Ramos (cell line): ENCODE results near the gene LRRC3B.

Experiments used
- in situ Hi-C: fragments of 300-500 bp; cut with MboI; formaldehyde crosslinking; loops from one replicate; pipeline ENCODE4 v1.14.3; 2022; ENCODE audit warnings: low sequenced_read_pairs; ENCODE audit not compliant: unreplicated experiment

LRRC3B gene

DNA sequence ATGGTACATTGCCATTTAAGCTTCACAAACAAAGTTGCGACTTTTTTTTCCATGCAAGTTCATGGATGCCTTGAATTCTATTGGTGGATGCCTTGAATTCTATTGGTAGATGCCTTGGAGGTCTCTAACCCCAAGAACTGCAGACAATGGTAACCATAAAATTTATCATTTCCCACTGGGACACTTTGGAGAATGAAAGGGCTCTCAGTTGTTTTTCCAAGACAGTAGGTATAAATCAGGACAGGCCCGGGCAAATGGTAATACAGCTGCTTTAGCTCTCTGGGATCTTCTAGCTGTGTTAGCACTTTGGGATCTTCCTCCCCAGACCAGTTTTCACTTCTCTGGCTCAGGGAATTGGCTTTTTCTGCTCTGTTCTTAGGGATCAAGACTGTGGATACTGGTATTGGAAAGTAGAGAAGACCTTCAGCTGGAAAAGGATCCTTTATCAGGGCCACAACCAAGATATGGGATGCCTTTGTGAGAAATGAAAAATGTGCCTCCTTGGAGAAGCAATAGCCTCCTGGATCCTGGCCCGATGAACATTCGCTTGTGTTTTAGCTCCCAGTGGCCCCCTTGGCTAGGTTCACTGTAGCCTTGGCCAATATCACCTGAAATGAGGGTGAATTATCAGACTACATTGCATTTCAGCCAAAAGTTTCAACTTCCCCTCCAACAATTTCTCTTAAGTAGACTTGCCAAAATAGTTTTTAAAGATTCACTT, 8.3 kb downstream of the LRRC3B start:
- in situ Hi-C loops: no loop called here

DNA sequence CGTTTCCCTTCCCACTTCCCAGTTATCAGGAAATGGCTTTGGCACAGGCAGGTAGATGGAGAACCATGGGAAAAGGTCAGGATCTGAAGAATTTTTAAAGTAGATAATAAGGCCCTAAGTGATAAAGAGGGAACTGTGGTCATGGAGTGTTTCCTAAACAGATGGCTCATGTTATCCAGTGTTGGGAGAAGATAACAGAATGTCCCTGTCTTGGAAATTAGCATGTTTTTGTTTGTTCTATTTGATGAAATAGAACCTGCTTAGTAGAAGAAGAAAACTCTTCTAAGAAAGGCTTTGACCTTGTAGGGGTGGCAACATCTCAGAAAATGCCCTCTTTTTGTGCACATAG, 8.8 kb downstream of the LRRC3B start:
- in situ Hi-C loops: no loop called here

DNA sequence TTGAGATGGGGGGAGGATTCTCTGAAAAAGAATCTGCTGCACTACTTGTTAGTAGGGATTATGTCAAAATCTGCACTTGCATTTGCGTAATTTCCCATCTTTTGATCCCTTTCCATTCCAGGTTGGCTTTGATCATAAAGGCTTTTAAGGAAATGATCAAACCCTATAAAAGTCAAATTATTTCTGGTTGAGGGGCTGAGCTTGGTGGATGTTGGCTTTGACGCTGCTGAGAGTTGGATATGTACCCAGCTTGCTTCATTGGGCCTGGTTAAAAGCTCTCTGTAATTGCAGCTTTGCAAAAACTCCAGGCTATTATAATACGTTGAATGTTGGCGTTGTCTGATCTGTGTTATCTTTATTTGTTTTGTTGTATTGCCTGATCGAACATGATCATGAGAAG, 12.0 kb downstream of the LRRC3B start:
- in situ Hi-C loops: no loop called here

DNA sequence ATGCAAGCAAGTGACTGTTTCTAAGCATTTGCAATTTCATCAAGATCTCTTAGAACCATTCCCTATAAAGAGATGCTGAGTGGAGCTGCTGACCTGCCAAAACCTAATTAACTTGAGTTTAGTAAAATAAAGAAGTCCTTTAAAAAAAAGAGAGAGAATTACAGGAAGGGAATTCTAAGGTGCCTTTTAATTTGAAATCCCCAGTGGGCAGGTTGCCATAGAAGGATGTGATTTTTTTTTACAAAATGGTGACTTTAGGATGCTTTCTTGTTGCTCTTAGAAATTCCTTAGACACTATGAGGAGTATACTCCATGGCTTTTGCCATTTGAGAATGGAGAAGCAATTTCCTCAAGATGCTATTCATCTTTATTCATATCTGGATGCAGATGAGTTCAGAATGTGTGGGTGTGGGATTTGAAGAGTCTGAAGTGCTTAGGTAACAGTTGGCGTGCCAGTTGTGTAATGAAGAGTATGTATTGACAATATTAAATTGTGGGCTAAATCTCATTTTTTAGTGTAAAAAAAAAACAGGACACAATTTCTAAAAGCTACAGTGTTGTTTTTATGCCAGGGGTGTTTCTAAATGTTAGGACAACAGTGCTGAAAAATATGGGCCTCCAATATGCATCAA, 13.6 kb downstream of the LRRC3B start:
- in situ Hi-C loops: no loop called here

GRCh38 chr3:26637698-26638097, 15.1 kb downstream of the LRRC3B start:
- in situ Hi-C loops: no loop called here

GRCh38 chr3:26638113-26638512, 15.5 kb downstream of the LRRC3B start:
- in situ Hi-C loops: no loop called here

- in situ Hi-C loops: no loop called here
Measured at GRCh38 chr3:26639339-26639738, 16.8 kb downstream of the LRRC3B start.

- in situ Hi-C loops: no loop called here
Measured at GRCh38 chr3:26647078-26647477, 24.5 kb downstream of the LRRC3B start.

DNA sequence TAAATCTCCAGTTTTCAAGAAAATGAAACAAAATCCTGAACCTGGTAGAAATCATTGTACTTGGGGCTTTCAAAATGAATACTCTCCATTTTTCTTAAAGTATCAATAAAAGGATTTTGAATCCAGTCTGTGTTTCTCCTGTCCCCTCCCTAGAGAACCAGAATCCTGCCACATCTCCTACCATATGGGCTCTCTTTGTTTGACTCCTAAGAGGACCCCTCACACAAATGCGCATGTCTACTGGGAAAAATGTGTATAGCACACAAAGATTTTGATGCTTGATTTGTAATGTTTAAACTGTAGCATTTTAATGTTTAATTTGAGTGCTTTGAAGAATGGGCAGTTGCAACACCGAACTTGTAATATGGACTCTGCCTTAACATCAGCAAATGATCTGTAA, 25.9 kb downstream of the LRRC3B start:
- in situ Hi-C loops: no loop called here

DNA sequence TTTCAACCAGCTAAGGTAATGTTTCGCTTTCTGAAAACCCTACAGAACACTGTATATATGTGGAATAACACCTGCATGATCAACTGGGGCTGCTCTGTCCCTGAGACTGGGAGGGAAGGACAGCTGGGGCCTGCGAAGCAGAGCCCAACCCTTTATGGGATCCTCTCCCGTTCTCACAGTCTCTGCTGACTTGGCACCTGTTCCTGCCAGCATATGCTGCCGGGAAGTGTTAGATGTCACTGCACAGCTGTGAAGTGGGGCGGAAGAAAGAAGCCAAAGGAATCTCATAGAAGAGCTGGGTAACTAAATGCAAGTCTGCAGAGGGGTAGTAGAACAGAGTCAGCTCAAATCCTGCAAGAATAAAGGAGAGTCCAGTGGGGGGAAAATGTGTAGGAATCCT, 29.6 kb downstream of the LRRC3B start:
- in situ Hi-C loops: no loop called here

DNA sequence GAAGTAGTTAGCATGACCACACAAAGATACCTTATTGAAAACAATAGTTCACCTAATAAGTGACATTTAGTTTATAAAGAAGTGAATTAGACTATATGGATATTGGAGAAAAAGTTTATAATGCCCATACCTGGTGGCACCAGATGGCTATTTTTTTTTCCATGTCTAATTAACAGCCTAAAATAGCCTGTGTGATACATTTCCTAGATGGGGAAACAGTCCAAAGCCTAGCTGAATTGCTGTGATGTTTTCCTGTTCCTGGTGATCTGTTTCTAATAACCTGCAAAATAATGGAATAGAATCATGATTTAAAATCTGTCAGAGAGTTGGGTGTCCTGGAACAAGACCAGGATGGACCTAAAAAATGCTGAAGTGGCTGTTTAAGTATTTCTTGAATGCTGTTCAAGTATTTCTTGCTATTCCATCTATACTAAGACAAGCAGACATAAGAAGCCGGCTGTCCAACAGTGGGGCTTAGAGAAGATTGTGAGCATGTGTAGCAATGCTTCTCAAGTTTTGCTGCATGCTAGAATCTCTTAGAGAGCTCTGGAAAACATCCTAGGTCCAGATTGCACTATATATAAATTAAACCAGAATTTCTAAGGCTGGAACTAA, 31.3 kb downstream of the LRRC3B start:
- in situ Hi-C loops: no loop called here

GRCh38 chr3:26655231-26655630, 32.7 kb downstream of the LRRC3B start:
- in situ Hi-C loops: no loop called here

DNA sequence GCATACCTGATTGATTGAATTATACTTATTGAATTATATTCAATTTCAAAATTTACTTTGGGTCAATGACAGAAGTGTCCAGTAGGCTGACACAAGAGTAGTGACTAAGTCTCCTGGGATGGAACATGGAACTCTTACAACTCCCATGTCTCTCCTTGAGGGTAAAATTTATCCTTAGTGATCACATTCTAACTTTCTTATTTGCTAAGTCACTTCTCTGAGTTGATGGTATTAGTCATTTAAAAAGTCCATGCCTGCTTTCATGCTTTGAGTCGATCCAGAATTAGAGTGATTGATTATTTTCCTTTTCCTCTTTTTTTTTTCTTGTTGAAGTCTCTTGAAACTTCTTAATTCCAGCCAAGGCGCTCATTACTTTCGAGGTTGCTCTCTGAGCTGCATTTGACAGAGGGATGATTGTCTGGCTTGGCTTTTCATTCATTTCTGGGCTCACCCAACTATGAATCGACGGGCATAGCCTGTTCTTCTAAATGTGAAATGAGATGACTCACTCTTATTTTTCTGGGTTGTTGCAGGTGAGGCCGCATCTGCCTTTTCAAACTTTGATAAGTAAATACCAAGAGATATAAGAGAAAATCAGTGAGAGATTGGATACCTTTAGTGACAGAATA, 34.9 kb downstream of the LRRC3B start:
- in situ Hi-C loops: no loop called here

- in situ Hi-C loops: no loop called here
Measured at GRCh38 chr3:26668171-26668570, 45.6 kb downstream of the LRRC3B start.

DNA sequence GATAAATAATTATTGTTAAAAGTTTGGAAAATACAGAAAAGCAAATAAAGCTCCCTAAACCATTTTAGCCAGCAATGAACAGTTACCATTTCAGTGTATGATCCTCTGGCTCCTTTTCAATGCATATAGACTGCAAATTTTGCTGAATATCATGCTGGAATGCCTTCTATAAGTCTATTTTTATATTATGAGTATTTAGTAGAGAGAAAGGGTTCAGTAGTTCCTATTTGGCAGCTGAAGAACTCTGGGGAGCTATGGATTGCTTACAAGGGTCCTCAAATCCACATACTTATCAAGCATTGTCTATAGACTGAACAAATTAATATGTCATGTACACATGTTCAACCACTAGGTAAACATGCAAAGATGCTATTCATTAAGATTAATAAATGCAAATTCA, 46.1 kb downstream of the LRRC3B start:
- in situ Hi-C loops: no loop called here

GRCh38 chr3:26675336-26675735, 52.8 kb downstream of the LRRC3B start:
- in situ Hi-C loops: no loop called here

DNA sequence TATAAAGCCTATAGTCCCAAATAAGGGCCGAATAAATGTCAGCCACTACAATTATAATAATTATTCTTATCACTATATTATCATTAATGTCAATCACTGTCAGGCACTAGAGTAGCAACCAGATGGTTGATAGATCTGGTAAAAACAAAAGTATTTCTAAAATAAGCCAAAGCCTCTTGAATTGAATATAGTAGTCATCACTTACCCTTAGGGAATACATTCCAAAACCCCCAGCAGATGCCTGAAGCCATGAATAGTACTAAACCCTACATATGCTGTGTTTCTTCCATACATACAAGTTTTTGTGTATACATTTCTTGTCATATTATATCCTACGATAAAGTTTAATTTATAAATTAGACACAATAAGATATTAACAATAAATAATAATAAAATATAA, 59.1 kb downstream of the LRRC3B start:
- in situ Hi-C loops: no loop called here

DNA sequence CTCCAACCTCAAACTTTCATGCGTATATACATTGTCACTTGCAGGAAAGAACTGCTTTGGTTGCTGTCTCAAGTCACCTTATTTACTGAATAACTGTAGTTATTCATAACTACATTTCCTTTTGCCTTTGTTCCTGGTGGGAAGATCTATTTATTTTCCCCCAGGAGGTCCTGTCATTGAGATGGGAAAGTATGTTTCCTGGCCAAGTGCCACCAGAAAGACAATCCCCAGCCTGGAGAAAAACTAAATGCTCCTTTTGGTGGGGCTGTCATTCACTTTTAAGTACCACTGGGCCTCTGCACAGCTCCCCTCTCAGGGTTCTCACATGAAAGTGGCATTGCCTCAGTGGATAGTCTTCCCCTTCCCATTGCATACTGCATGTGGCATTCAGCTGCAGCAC, 59.8 kb downstream of the LRRC3B start:
- in situ Hi-C loops: no loop called here

DNA sequence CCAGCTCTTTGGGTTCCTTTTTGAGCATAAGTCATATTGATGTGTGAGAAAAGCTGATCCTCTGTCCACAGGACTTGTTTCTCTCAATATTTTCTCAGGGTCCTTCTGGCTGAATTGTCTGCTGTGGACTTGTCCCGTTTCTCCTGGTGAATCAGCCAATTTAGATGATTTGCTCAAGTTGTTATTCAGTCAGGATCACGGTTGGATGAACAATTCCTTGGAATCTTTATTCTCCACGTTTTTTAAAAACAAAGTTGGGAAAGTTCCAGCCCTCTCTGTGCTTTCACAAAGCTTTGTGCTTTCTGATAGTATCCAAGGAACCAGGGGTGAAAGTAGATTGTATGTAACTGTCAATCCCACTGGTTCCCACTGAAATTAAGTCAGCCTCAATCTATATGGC, 61.3 kb downstream of the LRRC3B start:
- in situ Hi-C loops: no loop called here

- in situ Hi-C loops: no loop called here
Measured at GRCh38 chr3:26687466-26687865, 64.9 kb downstream of the LRRC3B start.

DNA sequence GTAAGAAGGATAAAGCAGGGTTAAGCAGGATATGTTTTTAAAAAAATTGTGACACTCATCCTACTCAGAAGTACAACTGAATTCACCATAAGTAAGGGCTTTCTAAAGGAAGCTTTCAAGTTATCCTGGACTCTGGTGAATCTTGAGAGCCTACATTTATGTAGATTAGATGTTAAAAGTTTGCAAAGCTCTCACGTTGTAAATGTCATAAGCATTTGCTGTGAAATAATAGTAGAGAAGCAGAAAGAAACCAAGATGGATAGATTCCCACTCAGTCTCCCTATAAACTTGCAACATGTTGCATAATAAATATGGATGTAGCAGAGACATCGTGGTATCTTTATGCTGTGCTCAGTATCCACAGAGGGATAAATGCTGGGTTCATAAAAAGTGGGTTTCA, 77.0 kb downstream of the LRRC3B start:
- in situ Hi-C loops: no loop called here
